Lower leg skin (tissue), 3 donors: Measurements from ENCODE around the gene CFAP161.

Source experiments
- CTCF ChIP-seq, 3 donors: fragments of 450-650 bp; IDR thresholded peaks; one replicate each; pipeline ENCODE4 v1.5.1; 2016; ENCODE audit warnings: antibody characterized with exemption in 3 of 3, mild to moderate bottlenecking in 3 of 3, moderate library complexity in 2 of 3
- POLR2A ChIP-seq, 2 donors: fragments of 450-650 bp; IDR thresholded peaks; one replicate each; pipeline ENCODE4 v1.6.1; 2016 to 2017; ENCODE audit warnings: antibody characterized with exemption in 2 of 2, mild to moderate bottlenecking in 1 of 2, moderate library complexity in 1 of 2

- no peak for TF ChIP-seq POLR2A (IDR thresholded peaks at IDR 0.05)
- no peak for TF ChIP-seq CTCF (IDR thresholded peaks at IDR 0.05)
Measured at GRCh38 chr15:81176291-81176893, 42.3 kb downstream of the CFAP161 start.
